NT2/D1 (cell line): Measurements from ENCODE around the gene ST6GALNAC3.

ENCODE experiments used
- DNase-seq: peaks from one replicate; pipeline ENCODE4 v3.0.0-alpha.2; 2011; ENCODE audit warnings: low read depth, low spot score
- H3K27me3 ChIP-seq: 2 replicates; pipeline ENCODE4 v1.6.0; 2011; ENCODE audit warnings: mild to moderate bottlenecking; ENCODE audit not compliant: insufficient read length, insufficient read depth
- H3K36me3 ChIP-seq: 2 replicates; pipeline ENCODE4 v1.6.1; 2011; ENCODE audit warnings: mild to moderate bottlenecking, low read length, mixed read lengths; ENCODE audit not compliant: insufficient read depth, insufficient read length
- H3K4me1 ChIP-seq: 2 replicates; pipeline ENCODE4 v1.5.1; 2011; ENCODE audit not compliant: insufficient read depth, insufficient read length
- H3K4me3 ChIP-seq: 2 replicates; pipeline ENCODE4 v1.5.1; 2011; ENCODE audit warnings: low read depth; ENCODE audit not compliant: insufficient read length
- H3K9ac ChIP-seq: 2 replicates; pipeline ENCODE4 v1.6.0; 2011; ENCODE audit warnings: low read depth; ENCODE audit not compliant: insufficient read length
- H3K9me3 ChIP-seq: 2 replicates; pipeline ENCODE4 v1.5.1; 2011; ENCODE audit warnings: mild to moderate bottlenecking, low read length; ENCODE audit not compliant: insufficient read depth
- SUZ12 ChIP-seq: IDR thresholded peaks from 2 replicates; pipeline ENCODE4 v1.6.1; 2011; ENCODE audit not compliant: insufficient read length, insufficient read depth; ENCODE audit errors: extremely low read depth
- YY1 ChIP-seq: IDR thresholded peaks from 2 replicates; pipeline ENCODE4 v1.6.1; 2011; ENCODE audit not compliant: insufficient read length, insufficient read depth
- ZNF274 ChIP-seq: IDR thresholded peaks from 2 replicates; pipeline ENCODE4 v1.6.1; 2011; ENCODE audit warnings: mild to moderate bottlenecking, low read depth, low read length

The ST6GALNAC3 gene

DNA sequence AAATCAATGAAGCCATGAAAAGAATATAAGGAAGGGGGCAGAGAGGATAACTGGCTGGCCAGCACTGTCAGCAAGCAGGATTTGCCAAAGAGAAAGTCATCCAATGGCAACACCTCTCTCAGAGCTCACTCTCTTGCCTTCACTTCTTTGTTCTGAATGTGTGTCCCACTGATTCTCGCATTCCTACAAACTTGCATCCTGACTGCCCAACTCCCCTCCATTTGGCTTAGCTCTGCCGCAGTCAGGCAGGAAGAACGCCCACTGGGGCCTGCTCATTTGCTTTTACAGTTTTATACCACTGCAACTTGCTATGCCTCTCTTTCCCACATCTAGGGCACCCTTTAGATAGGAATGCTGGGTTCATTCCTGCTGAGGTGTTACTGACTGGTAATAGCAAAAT, 428.6 kb downstream of the ST6GALNAC3 start:
- H3K27me3 ChIP-seq = no peaks in the 10 kb centered on the region
- H3K4me3 ChIP-seq = no peak overlapping the region
- no peak overlapping the region for H3K9ac ChIP-seq
- TF ChIP-seq YY1 (no peak), ZNF274 (no peak), SUZ12 (no peak)
- H3K4me1 ChIP-seq = no peaks in the 10 kb centered on the region
- no peaks in the 10 kb centered on the region for H3K36me3 ChIP-seq
- no peaks in the 10 kb centered on the region for H3K9me3 ChIP-seq
- DNase-seq = peak; percentile 79

DNA sequence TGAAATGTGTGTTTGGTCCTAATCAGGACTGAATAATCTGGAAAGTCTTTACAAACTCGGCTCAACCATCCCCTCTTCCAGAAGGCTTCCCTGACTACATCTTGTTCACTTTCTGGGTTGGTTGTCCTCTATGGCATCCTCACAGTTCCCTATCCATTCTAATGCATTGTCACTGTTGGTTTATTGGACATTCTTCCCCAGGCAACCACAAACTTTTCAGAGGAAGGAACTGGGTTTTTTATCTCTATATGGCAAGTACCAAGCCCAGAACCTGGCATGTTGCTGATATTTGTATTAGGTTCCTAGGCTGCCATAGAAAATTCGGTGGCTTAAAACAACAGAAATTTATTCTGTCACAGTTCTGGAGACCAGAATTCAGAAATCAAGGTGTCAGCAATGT, 429.2 kb downstream of the ST6GALNAC3 start:
- TF ChIP-seq YY1 (no peak), SUZ12 (no peak), ZNF274 (no peak)
- H3K36me3 ChIP-seq = no peaks in the 10 kb centered on the region
- H3K4me1 ChIP-seq = no peaks in the 10 kb centered on the region
- H3K4me3 ChIP-seq = no peak overlapping the region
- no peak for DNase-seq
- no peaks in the 10 kb centered on the region for H3K9me3 ChIP-seq
- no peak overlapping the region for H3K9ac ChIP-seq
- H3K27me3 ChIP-seq = no peaks in the 10 kb centered on the region

DNA sequence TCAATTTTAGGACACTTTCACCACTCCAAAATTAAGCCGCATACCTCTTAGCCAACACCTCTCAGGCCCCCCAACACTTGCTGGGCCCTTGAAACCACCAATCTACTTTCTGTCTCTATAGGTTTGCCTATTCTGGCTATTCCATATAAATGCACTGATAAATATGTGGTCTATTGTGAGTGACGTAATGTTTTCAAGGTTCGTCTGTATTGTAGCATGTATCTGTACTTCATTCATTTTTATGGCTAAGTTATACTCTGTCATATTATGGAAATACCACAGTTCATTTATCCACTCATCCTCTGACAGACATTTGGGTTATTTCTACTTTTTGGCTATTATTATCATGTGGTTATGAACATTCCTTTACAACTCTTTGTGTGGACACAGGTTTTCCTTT, 432.8 kb downstream of the ST6GALNAC3 start:
- Histone ChIP-seq H3K4me1 (no peaks in the 10 kb centered on the region), H3K4me3 (no peak overlapping the region), H3K27me3 (no peaks in the 10 kb centered on the region), H3K9me3 (no peaks in the 10 kb centered on the region), H3K9ac (no peak overlapping the region), H3K36me3 (no peaks in the 10 kb centered on the region)
- TF ChIP-seq ZNF274 = no peak
- TF ChIP-seq SUZ12 = no peak
- TF ChIP-seq YY1 = no peak
- DNase-seq = no peak

DNA sequence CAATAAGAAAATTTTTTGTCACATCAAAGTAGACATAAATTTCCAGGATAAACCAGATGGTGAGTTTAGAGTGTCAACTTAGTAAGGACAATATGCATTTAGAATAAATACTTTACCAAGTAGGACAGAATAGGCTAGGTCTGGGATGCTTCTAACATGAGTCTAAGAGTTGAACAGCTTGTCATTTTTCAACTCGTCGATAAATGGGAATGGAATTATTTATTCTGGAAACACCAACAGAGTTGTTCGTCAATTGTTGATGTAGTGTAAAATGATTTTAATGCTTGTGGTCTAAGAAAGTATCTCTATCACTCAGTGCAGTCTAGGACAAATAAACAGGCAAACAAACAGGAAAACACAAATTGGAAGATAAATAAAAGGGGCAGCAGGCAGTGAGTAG, 434.3 kb downstream of the ST6GALNAC3 start:
- H3K36me3 ChIP-seq = no peaks in the 10 kb centered on the region
- H3K27me3 ChIP-seq = no peaks in the 10 kb centered on the region
- no peak overlapping the region for H3K9ac ChIP-seq
- no peak overlapping the region for H3K4me3 ChIP-seq
- TF ChIP-seq SUZ12 = no peak
- TF ChIP-seq ZNF274 = no peak
- no peak for TF ChIP-seq YY1
- no peaks in the 10 kb centered on the region for H3K9me3 ChIP-seq
- DNase-seq = no peak
- no peaks in the 10 kb centered on the region for H3K4me1 ChIP-seq

DNA sequence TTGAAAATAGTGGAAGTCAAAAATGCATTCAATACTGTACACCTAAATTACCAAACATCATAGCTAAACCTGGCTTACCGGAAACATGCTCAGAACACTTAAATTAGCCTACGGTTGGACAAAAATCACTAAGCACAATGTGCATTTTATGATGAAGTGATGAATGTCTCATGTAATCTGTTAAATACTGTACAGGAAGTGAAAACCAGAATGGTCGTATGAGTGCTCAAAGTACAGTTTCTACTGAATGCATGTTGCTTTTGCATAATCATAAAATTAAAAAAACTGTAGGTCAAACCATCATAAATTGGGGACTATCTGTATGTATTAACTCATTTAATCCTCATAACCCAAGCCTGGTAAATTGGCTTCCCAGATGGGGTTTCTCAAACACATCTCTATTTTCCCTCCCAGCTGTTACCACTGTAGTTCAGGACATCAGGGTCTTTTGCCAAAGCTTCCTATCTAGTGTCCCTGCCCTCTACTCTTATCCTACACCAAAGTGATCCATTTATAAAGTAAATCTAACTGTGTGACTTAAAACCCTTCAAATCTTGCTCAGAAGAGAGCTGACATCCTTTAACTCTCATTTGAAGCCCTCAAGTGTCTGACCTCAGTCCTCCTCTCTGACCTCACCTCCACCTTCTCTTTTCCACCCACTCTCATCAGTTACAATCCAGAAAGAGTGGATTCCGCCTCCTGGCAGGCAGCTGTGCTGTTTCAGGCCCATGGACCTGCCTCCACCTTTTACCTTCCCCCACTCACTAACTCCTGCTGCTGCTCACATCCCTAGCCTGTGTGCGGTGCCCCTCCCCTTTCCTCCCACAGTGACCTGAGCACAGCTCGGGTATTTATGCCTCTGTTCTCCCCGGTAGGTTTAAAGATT, 436.4 kb downstream of the ST6GALNAC3 start:
- no peak for TF ChIP-seq SUZ12
- no peak for TF ChIP-seq ZNF274
- TF ChIP-seq YY1 = no peak
- no peaks in the 10 kb centered on the region for H3K9me3 ChIP-seq
- H3K9ac ChIP-seq = no peak overlapping the region
- H3K27me3 ChIP-seq = no peaks in the 10 kb centered on the region
- H3K4me1 ChIP-seq = no peaks in the 10 kb centered on the region
- H3K4me3 ChIP-seq = no peak overlapping the region
- DNase-seq = no peak
- H3K36me3 ChIP-seq = no peaks in the 10 kb centered on the region

DNA sequence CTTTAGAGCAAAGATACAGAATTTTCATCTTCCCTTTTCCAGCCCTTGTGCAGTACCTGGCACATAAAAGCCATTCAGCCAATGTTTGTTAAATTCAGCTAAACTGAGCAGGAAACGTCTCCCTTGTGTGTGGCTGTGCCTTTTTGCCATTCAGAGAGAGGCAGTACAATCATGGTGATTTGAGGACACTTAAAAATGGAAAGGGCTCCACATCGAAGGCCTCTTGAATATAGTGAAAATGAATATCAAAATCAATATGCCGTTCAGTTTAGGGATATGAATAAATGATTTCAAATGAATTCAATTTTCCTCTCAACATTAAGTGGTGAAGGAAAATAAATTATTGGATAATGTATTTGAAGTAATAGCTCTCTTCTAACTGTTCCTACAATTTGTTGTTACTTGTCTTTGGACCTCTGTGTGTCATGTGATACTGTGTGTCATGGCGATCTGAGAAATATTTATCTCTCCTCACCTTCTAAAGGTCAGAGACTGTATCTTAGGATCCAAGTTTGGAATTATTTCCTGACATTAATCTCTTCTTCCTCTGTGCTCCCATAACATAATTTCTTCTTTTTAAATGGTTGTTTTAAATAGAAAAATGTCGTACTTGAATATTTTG, 437.1 kb downstream of the ST6GALNAC3 start:
- Histone ChIP-seq H3K4me3 (no peak overlapping the region), H3K9ac (no peak overlapping the region), H3K9me3 (no peaks in the 10 kb centered on the region), H3K27me3 (no peaks in the 10 kb centered on the region), H3K4me1 (no peaks in the 10 kb centered on the region), H3K36me3 (no peaks in the 10 kb centered on the region)
- TF ChIP-seq YY1 (no peak), ZNF274 (no peak), SUZ12 (no peak)
- DNase-seq = no peak

DNA sequence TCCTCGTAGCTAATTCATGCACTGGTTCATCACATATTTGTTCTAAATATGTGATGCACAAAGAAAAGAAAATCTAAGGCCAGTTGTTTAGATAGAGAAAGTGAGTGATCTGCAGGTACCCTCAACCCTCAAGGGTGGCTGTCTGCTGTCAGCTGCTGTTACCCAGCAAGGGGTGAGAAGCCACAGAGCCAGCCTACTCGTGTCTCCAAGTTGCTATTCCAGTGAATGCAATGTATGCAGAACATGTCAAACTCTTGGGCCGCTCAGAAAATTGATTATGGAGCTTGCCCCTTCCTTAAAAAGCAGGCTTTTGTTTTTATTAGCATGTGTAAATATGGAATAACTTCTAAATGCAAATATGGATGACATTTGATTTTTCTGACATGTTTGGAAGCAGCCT, 456.4 kb downstream of the ST6GALNAC3 start:
- DNase-seq = no peak
- no peaks in the 10 kb centered on the region for H3K9me3 ChIP-seq
- no peak overlapping the region for H3K4me3 ChIP-seq
- TF ChIP-seq SUZ12 = no peak
- TF ChIP-seq YY1 = no peak
- TF ChIP-seq ZNF274 = no peak
- H3K27me3 ChIP-seq = no peaks in the 10 kb centered on the region
- no peaks in the 10 kb centered on the region for H3K36me3 ChIP-seq
- H3K9ac ChIP-seq = no peak overlapping the region
- no peaks in the 10 kb centered on the region for H3K4me1 ChIP-seq
